Measurements from ENCODE around the gene MAN2A2. TPM values are rescaled to one million over a fixed set of nuclear protein-coding genes. Genes with fewer than 3 reads are reported as not detected.

Gene MAN2A2
- total RNA-seq, 4 donors from 2014 or later, result 46.6 to 104 (median 48.2) TPM

GRCh38 chr15:90949979-90950675 is 47.0 kb downstream of the MAN2A2 start:
- TF ChIP-seq CTCF (IDR thresholded peaks at IDR 0.05; ENCODE audit: low read depth), result no peak

DNA sequence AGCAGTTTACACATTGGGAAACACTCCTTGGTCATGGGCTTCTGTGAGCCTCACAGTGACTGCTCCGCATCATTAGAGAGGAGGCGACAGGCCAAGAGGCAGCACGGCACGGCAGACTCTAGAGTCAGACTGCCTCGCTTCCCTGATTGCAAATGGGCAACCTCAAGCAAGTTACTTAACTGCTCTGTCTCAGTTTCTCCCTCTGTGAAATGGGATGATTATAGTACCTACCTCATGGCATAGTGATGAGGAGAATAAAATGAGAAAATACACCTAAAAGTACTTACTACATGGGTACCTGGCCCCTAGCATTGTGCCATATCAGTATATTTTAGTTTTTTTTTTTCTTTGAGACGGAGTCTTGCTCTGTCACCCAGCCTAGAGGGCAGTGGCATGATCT is 47.6 kb downstream of the MAN2A2 start:
- no peak for TF ChIP-seq CTCF (IDR thresholded peaks at IDR 0.05; ENCODE audit: low read depth)

DNA sequence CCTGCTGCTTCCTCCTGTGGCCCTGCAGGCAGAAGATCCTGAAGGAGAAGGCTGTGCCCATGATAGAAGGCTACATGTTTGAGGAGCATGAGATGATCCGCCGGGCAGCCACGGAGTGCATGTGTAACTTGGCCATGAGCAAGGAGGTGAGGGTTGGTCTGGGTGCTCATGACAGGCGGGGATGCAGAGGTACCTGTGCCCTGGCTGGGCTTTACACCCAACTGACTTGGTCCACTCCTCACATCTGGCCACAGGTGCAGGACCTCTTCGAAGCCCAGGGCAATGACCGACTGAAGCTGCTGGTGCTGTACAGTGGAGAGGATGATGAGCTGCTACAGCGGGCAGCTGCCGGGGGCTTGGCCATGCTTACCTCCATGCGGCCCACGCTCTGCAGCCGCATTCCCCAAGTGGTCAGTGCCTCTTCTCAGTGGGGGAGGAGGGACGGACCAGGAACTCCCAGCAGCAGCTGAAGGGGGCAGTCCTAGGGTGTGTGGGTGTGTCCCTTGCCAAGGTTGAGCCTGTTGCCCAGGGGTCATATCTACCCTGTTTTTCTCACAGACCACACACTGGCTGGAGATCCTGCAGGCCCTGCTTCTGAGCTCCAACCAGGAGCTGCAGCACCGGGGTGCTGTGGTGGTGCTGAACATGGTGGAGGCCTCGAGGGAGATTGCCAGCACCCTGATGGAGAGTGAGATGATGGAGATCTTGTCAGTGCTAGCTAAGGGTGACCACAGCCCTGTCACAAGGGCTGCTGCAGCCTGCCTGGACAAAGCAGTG is 50.0 kb downstream of the MAN2A2 start:
- no peak for TF ChIP-seq CTCF (IDR thresholded peaks at IDR 0.05; ENCODE audit: low read depth)

DNA sequence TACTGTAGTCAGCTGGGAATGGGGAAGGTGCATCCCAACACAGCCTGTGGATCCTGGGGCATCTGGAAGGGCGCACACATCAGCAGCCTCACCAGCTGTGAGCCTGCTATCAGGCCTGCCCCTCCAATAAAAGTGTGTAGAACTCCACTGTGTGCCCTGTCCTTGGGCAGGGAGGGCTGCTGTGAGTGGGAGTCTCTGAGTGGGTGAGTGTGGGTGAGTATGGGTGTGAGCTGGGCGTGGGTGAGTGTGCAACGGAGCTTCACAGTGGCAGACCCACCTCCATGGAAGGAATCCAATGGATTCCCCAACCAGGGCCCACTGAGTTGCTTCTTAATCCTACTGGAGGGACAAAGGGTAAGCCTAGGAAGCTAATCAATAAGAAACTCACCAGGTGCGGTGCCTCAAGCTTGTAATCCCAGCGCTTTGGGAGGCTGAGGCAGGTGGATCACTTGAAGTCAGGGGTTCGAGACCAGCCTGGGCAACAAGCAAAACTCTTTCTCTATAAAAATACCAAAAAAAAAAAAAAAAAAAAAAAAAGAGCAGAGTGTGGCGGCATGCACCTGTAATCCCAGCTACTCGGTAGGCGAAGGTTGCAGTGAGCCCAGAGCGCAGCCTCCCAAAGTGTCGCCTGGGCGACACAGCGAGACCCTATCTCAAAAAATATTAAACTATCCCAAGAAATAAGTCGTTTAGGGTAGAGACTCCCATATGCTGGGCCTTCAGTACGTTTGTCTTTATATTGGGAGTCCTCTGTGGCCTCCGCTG is 51.0 kb downstream of the MAN2A2 start:
- TF ChIP-seq CTCF (IDR thresholded peaks at IDR 0.05; ENCODE audit: low read depth), result no peak

DNA sequence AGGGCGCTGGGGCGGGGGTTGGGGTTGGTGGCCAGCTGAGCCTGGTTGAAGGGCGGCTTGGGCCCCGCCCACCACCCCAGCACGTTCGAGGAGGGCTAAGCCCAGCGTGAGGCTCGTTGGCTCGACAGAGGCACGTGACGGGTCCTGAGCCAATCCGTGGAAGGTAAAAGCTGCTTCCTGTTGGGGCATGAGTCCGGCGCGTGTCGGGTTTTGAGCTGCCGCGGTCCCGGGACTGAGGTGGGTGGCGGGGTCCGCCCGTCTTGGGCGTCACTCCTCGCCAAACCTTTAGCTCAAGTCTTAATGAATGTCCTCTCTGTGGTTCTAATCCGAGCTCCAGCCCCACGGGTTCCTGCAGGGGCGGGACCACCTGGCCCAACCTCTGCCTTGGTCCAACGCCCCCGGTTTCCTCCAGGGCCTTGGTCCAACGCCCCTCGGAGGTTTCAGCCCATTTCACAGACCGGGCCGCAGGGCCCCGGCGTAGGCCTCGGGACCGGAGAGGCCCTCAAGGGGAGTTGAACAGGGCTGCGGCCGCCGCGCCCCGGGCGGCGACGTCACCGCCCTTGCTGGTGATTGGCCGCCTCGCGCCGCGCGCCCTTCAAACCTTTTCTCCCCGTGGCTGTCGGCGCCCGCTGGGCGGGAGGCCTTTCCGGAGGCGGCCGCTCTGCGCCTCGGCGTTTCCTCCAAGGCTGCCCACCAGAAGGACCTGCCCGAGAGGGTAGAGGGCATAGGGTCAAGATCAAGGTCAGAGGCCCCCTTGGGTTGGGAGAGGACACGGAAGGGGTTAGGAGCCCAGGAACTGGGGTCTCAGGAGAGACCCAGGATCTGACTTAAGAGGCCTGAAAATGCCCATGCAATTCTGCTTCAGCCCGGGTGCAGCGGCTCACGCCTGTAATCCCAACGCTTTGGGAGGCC is 51.9 kb downstream of the MAN2A2 start, which contains the start of gene RCCD1:
Gene RCCD1 (plus strand): TSS at position 173 of the 912 bp plus-strand sequence. CDS start 1,851 bp downstream, outside the sequence.
- TF ChIP-seq CTCF (IDR thresholded peaks at IDR 0.05; ENCODE audit: low read depth), result no peak

GRCh38 chr15:90955624-90956273 is 52.6 kb downstream of the MAN2A2 start:
- TF ChIP-seq CTCF (IDR thresholded peaks at IDR 0.05; ENCODE audit: low read depth), result no peak
